Activated naive CD8-positive, alpha-beta T cell (primary cell): Measurements from ENCODE around the gene ACSS3.
"Not testable (repeated sequence)": the region's sequence is repeated elsewhere in the genome, so short reads cannot be mapped to it uniquely, and the experiment has no call there.

ENCODE experiments used
- H3K27ac Mint-ChIP-seq: one replicate; pipeline ENCODE4 v1.8.0; 2021; ENCODE audit warnings: mixed read lengths
- H3K27me3 Mint-ChIP-seq: one replicate; pipeline ENCODE4 v1.8.0; 2021; ENCODE audit warnings: mixed read lengths
- H3K36me3 Mint-ChIP-seq: one replicate; pipeline ENCODE4 v1.8.0; 2021; ENCODE audit warnings: mixed read lengths
- H3K4me1 Mint-ChIP-seq: one replicate; pipeline ENCODE4 v1.8.0; 2021; ENCODE audit warnings: low read depth, mixed read lengths
- H3K4me3 Mint-ChIP-seq: one replicate; pipeline ENCODE4 v1.8.0; 2021; ENCODE audit warnings: mild to moderate bottlenecking, mixed read lengths
- H3K9me3 Mint-ChIP-seq: one replicate; pipeline ENCODE4 v1.8.0; 2021; ENCODE audit warnings: low read depth, mixed read lengths

ACSS3 gene

DNA sequence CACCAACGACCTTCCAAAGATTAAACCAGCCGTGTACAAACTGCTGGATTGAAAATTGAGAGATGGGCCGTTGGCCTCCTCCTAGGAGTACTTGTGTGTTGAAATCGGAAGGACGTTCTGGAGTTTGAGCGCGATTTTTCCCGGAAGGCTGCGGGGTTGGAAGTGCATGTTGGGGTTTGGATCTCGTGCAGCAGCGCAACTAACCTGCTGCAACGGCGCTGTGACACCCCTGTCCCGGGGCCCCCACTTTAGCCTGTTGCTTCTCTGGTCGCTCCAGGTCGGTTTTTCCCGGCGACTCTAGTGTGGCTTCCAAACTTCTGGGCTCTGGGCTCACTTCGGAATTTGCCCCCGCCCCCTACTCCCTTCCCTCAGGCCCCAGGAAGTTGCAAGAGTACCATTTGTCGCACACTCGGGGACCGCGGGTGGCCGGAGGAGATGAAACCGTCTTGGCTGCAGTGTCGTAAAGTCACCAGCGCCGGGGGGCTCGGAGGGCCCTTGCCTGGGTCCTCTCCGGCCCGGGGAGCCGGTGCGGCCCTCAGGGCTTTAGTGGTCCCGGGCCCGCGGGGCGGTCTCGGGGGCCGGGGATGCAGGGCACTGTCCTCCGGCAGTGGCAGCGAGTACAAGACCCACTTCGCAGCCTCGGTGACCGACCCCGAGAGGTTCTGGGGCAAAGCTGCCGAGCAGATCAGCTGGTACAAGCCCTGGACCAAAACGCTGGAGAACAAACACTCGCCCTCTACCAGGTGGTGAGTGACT lies at the start of gene ACSS3:
TSS of gene ACSS3 (plus strand) at position 394 of the 756 bp plus-strand sequence. CDS start at position 436, 42 bp downstream.
- Mint-ChIP-seq H3K9me3 (peaks cover 8% of the 10 kb centered on the region), H3K4me3 (no peak within 1 kb of the TSS), H3K4me1 (no peaks in the 10 kb centered on the region), H3K27ac (no peak within 1 kb of the TSS), H3K36me3 (no peaks in the 10 kb centered on the region), H3K27me3 (peaks cover 15% of the 10 kb centered on the region)

- Mint-ChIP-seq H3K36me3 (no peaks in the 10 kb centered on the region), H3K9me3 (peaks cover 3% of the 10 kb centered on the region), H3K27ac (no peak overlapping the region), H3K4me3 (no peak overlapping the region), H3K27me3 (no peaks in the 10 kb centered on the region), H3K4me1 (no peaks in the 10 kb centered on the region)
Measured at GRCh38 chr12:81034926-81035325, 43.0 kb upstream of the ACSS3 start.

DNA sequence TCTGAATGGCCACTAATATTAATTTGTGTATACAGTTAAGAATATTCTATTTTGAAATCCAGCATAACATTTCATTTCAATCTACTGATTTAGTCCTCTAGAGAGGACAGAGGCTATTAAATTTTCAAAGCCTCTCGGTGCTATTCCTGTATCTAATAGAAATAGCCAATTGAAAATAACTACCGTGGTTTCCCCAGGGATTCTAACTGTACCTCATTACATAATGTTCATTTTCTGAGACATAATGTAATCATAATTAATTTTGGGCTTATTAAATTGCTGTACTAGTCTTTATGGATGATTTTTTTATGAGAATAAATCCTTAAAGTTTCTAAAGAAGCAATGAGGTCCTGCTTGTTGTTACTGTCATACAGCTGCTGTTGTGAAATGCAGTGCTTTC lies 38.6 kb upstream of the ACSS3 start:
- no peak overlapping the region for H3K4me3 Mint-ChIP-seq

GRCh38 chr12:81043979-81044740 lies 33.7 kb upstream of the ACSS3 start:
- H3K27ac Mint-ChIP-seq, result no peak overlapping the region
- H3K27me3 Mint-ChIP-seq, result no peaks in the 10 kb centered on the region
- no peak overlapping the region for H3K4me3 Mint-ChIP-seq
- no peaks in the 10 kb centered on the region for H3K36me3 Mint-ChIP-seq
- peaks cover 3% of the 10 kb centered on the region for H3K9me3 Mint-ChIP-seq
- H3K4me1 Mint-ChIP-seq, result no peaks in the 10 kb centered on the region

More for the DNA sequence above, 38.6 kb upstream of the ACSS3 start:
- H3K27me3 Mint-ChIP-seq, result no peaks in the 10 kb centered on the region
- H3K36me3 Mint-ChIP-seq, result no peaks in the 10 kb centered on the region
- H3K9me3 Mint-ChIP-seq, result peaks cover 6% of the 10 kb centered on the region
- no peak overlapping the region for H3K27ac Mint-ChIP-seq
- no peaks in the 10 kb centered on the region for H3K4me1 Mint-ChIP-seq

- H3K9me3 Mint-ChIP-seq, H3K4me1 Mint-ChIP-seq, H3K27me3 Mint-ChIP-seq, H3K27ac Mint-ChIP-seq, H3K4me3 Mint-ChIP-seq, H3K36me3 Mint-ChIP-seq: not testable (repeated sequence)
Measured at GRCh38 chr12:81064971-81065370, 12.9 kb upstream of the ACSS3 start.

GRCh38 chr12:81070846-81071245 lies 7.0 kb upstream of the ACSS3 start:
- Mint-ChIP-seq H3K4me1 (no peaks in the 10 kb centered on the region), H3K9me3 (peaks cover 7% of the 10 kb centered on the region)

DNA sequence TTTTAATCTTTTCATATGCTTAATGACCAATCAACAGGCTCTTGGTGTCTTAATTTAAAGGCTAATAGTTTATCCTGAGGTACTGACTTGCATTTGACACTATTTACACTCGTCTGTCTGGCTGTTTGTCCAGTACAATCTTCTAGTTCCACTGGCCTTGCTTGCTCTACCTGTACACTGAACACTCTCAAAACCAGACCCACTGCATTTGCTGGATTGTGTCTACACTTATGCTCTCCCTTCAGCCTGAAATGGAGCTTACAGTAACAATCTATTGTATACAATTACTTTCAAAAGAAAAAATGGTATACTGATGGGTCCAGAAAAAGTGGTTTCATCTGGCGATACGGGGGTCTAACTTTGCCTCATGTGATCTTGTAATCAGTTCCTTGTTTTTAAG lies 2.3 kb upstream of the ACSS3 start:
- H3K27me3 Mint-ChIP-seq, result peaks cover 15% of the 10 kb centered on the region
- H3K9me3 Mint-ChIP-seq, result peaks cover 7% of the 10 kb centered on the region
- no peak overlapping the region for H3K4me3 Mint-ChIP-seq
- no peak overlapping the region for H3K27ac Mint-ChIP-seq
- no peaks in the 10 kb centered on the region for H3K4me1 Mint-ChIP-seq
- H3K36me3 Mint-ChIP-seq, result no peaks in the 10 kb centered on the region

More at GRCh38 chr12:81070846-81071245, 7.0 kb upstream of the ACSS3 start:
- Mint-ChIP-seq H3K27me3 (no peaks in the 10 kb centered on the region), H3K4me3 (no peak overlapping the region), H3K36me3 (no peaks in the 10 kb centered on the region), H3K27ac (no peak overlapping the region)

DNA sequence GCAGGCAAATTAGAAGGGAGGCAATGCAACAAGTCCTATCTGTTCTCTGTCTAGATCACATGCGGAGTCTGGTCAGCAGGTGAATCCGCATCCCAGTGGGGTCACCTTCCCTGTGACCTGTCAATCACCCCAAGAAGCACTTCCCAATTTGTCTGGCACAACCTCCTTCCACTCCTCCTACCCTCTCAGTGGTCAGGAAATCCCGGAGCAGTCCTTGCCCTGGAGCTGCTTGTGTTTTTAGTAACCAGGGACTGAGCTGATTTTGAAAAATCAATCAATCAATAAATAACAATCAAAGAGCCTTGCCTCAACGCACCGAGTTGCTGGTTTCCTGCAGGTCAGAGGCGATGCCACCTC lies 572 bp upstream of the ACSS3 start:
- Mint-ChIP-seq H3K27ac (no peak overlapping the region), H3K4me3 (no peak overlapping the region), H3K4me1 (no peaks in the 10 kb centered on the region), H3K9me3 (peaks cover 7% of the 10 kb centered on the region), H3K36me3 (no peaks in the 10 kb centered on the region), H3K27me3 (peaks cover 15% of the 10 kb centered on the region)

GRCh38 chr12:81078469-81079196 lies 754 bp downstream of the ACSS3 start:
- Mint-ChIP-seq H3K27ac (no peak overlapping the region), H3K36me3 (no peaks in the 10 kb centered on the region), H3K9me3 (peaks cover 8% of the 10 kb centered on the region), H3K27me3 (peaks cover 15% of the 10 kb centered on the region), H3K4me3 (no peak overlapping the region), H3K4me1 (no peaks in the 10 kb centered on the region)

DNA sequence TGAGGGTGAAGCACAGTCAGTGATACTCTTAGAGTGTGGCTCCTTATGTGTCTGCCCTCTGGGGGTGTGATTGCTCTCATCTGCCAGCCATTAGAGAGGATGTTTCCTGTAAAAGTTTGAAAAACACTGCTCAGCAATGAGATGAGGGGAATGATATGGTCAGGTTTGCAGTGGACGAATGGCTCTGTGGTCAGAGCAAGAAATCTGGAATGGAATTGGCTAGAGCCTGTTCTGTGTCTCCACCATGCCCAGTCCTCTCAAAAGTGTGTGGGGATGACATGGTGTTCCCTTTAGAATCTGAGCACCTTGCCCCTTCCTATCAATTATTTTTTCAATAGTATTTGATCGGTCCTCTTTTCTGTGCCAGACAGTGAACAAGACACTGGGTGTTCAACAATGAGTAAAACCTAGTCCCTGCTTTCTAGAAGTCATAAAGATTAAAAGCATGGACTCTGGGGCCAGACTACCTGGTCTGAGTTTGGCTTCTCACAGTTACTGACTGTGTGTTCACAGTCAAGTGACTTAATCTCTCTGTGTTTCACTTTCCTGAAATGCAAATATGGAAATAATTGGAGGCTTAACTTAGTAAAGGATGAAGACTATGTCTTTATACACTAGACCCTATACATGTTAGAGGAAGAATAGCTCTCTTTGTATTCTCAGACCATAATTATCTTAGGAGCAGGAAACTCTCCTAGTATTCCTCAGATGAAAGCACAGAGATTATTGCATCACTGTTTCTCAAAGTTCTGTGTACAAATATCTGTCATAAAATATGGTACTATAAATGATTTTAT lies 1.6 kb downstream of the ACSS3 start:
- Mint-ChIP-seq H3K27me3 (peaks cover 15% of the 10 kb centered on the region), H3K4me3 (no peak overlapping the region), H3K27ac (no peak overlapping the region), H3K9me3 (peaks cover 4% of the 10 kb centered on the region), H3K4me1 (no peaks in the 10 kb centered on the region), H3K36me3 (no peaks in the 10 kb centered on the region)

DNA sequence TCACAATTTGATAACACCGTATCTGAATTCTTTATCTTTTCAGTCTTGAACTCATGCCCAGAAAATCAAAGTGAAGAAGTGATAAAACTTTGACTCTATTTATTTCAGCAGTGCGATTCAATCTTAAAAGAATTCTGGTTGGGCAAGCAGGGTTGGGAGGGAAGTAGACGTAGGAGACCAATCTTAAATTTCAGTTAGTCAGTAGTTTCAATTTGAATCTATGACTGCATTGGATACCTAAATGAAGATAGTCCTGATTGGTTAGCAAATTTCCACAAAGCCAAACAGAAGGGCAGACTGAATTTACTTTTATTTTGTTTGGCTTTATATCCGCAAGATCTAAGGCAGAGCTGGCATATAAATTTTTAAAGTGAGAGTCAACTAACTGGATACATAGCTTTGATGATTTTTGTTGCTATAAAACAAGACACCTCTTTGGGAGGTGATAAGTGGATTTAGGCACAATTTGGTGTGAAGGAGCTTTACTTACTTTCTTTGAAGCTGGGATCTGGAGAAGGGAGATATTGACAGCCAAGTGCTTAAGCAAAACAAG lies 2.6 kb downstream of the ACSS3 start:
- Mint-ChIP-seq H3K4me1 (no peaks in the 10 kb centered on the region), H3K36me3 (no peaks in the 10 kb centered on the region), H3K4me3 (no peak overlapping the region), H3K27ac (no peak overlapping the region), H3K27me3 (peaks cover 15% of the 10 kb centered on the region), H3K9me3 (peaks cover 4% of the 10 kb centered on the region)

DNA sequence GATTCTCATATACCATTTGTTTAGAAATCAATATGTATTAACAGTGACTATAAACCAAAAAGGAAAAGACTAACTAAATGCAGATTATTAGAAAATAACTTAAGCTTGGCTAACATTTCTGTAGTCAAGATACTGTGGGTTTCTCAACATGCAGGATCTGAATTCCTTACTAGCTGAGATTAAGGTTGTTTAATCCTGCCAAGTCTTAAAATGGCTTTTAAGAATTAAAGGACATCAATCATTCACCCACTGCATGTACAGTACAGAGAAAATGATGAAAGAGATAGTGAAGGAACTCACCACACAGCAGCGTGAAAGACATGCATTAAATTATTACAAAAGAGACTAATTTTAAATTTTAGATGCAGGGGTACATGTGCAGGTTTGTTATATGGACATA lies 3.8 kb downstream of the ACSS3 start:
- H3K4me1 Mint-ChIP-seq, result no peaks in the 10 kb centered on the region
- H3K4me3 Mint-ChIP-seq, result no peak overlapping the region
- peaks cover 14% of the 10 kb centered on the region for H3K27me3 Mint-ChIP-seq
- no peaks in the 10 kb centered on the region for H3K36me3 Mint-ChIP-seq
- peaks cover 4% of the 10 kb centered on the region for H3K9me3 Mint-ChIP-seq
- H3K27ac Mint-ChIP-seq, result no peak overlapping the region

DNA sequence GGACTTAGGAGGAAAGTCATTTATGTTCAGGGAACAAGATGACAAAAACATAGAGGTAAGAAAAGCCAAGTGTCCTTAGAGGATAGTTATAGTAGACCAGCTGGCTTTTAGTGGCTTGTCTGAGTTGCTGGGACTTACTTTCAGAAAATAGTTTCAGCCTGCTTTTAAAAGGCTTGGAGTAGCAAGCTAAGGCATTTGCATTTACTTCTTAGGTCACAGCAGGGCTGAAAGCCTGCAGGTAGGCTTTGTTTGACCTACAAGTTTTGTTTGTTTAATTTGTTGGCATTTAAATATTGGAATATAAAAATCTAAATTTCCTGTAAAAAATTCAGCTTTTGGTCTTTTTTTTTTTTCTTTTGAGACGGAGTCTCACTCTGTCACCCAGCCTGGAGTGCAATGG lies 5.1 kb downstream of the ACSS3 start:
- Mint-ChIP-seq H3K27me3 (peaks cover 6% of the 10 kb centered on the region), H3K36me3 (no peaks in the 10 kb centered on the region), H3K9me3 (peaks cover 4% of the 10 kb centered on the region), H3K4me3 (no peak overlapping the region), H3K4me1 (no peaks in the 10 kb centered on the region), H3K27ac (no peak overlapping the region)

DNA sequence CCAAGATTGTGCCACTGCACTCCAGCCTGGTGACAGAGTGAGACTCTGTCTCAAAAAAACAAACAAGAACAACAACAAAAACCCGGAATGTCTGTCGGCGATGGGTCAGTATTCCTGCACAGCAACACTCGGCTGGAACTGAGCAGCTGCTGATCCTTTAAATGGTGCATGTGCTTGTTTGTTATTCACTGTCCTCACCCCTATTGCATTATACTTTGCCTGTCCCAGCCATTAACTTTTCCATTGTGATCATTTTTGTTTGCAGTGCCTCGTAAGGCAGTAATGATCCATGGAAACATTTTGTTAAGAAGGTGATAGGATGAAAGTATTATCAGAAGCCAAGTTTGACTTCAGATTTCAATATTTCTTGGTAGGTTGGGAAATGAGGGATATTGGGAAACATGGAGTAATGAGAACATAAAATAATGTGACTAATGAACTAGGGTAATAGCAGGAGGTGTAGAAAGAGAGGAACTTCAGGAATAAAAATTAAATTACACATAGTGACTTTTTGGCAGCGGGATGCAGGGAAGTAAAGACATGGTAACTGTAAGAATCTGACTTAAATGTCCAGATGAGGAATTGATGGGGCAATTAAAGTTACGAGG lies 6.1 kb downstream of the ACSS3 start:
- Mint-ChIP-seq H3K27me3 (no peaks in the 10 kb centered on the region), H3K4me1 (no peaks in the 10 kb centered on the region), H3K9me3 (peaks cover 4% of the 10 kb centered on the region), H3K36me3 (no peaks in the 10 kb centered on the region), H3K27ac (no peak overlapping the region), H3K4me3 (no peak overlapping the region)
